GM06990 (cell line): ENCODE data around the gene HTR3C.
"Not testable (repeated sequence)": the region's sequence is repeated elsewhere in the genome, so short reads cannot be mapped to it uniquely, and the experiment has no call there.

Experiments
- DNase-seq: peaks from one replicate; pipeline ENCODE4 v3.0.0-alpha.2; 2011; ENCODE audit not compliant: insufficient read length; ENCODE audit errors: extremely low read depth
- H3K27me3 ChIP-seq: replicated peaks from 2 replicates; pipeline ENCODE4 v1.6.0; 2011; ENCODE audit warnings: low read length; ENCODE audit not compliant: control insufficient read depth, insufficient read depth
- H3K36me3 ChIP-seq: 2 replicates; pipeline ENCODE4 v1.5.1; 2011; ENCODE audit warnings: low read length; ENCODE audit not compliant: control insufficient read depth, insufficient read depth
- H3K4me3 ChIP-seq: replicated peaks from 2 replicates; pipeline ENCODE4 v1.5.1; 2011; ENCODE audit warnings: low read depth, mild to moderate bottlenecking, control low read depth, low read length
- TF ChIP-seq, protein P1 (sequence below): IDR thresholded peaks from 2 replicates; pipeline ENCODE4 v1.5.1; 2011; ENCODE audit warnings: low read length, control low read depth, mild to moderate bottlenecking, inconsistent platforms; ENCODE audit not compliant: insufficient read depth, poor library complexity, severe bottlenecking

The HTR3C gene

GRCh38 chr3:184052767-184053166 lies at the start of gene HTR3C:
TSS of gene HTR3C (plus strand) at chr3:184053047. CDS start at chr3:184053081, 34 bp downstream.
- no peaks in the 10 kb centered on the region for H3K27me3 ChIP-seq
- no peak for DNase-seq
- no peaks in the 10 kb centered on the region for H3K36me3 ChIP-seq
- no peak within 1 kb of the TSS for H3K4me3 ChIP-seq
- TF ChIP-seq, protein P1, sequence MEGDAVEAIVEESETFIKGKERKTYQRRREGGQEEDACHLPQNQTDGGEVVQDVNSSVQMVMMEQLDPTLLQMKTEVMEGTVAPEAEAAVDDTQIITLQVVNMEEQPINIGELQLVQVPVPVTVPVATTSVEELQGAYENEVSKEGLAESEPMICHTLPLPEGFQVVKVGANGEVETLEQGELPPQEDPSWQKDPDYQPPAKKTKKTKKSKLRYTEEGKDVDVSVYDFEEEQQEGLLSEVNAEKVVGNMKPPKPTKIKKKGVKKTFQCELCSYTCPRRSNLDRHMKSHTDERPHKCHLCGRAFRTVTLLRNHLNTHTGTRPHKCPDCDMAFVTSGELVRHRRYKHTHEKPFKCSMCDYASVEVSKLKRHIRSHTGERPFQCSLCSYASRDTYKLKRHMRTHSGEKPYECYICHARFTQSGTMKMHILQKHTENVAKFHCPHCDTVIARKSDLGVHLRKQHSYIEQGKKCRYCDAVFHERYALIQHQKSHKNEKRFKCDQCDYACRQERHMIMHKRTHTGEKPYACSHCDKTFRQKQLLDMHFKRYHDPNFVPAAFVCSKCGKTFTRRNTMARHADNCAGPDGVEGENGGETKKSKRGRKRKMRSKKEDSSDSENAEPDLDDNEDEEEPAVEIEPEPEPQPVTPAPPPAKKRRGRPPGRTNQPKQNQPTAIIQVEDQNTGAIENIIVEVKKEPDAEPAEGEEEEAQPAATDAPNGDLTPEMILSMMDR: no peak

- DNase-seq: no peak
- TF ChIP-seq, protein P1: no peak
- Histone ChIP-seq H3K4me3 (no peak overlapping the region), H3K27me3 (no peaks in the 10 kb centered on the region), H3K36me3 (no peaks in the 10 kb centered on the region)
Measured at GRCh38 chr3:184003187-184003967, 49.5 kb upstream of the HTR3C start.

DNA sequence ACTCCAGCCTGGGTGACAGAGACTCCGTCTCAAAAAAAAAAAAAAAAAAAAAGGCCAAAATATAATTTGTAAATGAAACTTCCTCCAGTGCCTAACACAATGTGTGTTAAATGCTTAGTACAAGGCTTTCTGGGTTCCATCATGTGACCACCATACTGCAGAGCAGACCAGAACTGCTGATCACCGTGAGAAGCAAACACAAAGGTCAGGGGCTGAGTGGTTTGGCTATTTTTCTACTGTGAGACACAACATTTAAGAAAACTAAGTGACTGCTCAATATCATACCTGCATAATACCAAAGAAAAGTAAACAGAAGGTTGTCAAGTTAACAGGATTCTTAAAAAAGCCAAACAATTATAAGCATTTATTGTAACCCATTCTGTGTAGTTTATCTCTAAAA lies 48.4 kb upstream of the HTR3C start:
- no peaks in the 10 kb centered on the region for H3K27me3 ChIP-seq
- no peaks in the 10 kb centered on the region for H3K36me3 ChIP-seq
- no peak for DNase-seq
- TF ChIP-seq, protein P1: no peak
- H3K4me3 ChIP-seq: no peak overlapping the region

GRCh38 chr3:184005941-184006507 lies 46.8 kb upstream of the HTR3C start:
- H3K36me3 ChIP-seq: no peaks in the 10 kb centered on the region
- peak; percentile 39 for DNase-seq
- TF ChIP-seq, protein P1: no peak

DNA sequence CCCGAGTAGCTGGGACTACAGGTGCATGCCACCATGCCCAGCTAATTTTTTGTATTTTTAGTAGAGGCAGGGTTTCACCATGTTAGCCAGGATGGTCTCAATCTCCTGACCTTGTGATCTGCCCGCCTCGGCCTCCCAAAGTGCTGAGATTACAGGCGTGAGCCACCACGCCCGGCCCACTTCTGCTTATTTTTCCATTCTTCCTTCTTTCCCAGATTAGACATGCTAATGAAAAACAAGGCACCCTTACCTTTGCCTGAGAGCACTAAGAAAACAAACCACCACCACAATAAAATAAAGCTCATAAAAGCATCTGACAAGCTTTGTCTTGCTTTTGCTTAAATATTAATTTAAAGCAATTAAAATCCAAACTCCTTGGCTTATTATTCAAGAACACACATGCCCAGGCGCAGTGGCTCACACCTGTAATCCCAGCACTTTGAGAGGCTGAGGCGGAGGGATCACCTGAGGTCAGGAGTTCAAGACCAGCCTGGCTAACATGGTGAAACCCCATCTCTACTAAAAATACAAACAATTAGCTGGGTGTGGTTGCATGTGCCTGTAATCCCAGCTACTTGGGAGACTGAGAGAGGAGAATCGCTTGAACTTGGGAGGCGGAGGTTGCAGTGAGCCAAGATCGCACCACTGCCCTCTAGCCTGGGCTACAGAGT lies 45.6 kb upstream of the HTR3C start:
- H3K4me3 ChIP-seq, DNase-seq, H3K27me3 ChIP-seq, H3K36me3 ChIP-seq: not testable (repeated sequence)

More at GRCh38 chr3:184005941-184006507, 46.8 kb upstream of the HTR3C start:
- H3K27me3 ChIP-seq: no peaks in the 10 kb centered on the region
- no peak overlapping the region for H3K4me3 ChIP-seq

GRCh38 chr3:184008161-184008560 lies 44.7 kb upstream of the HTR3C start:
- TF ChIP-seq, protein P1: no peak
- Histone ChIP-seq H3K4me3 (no peak overlapping the region), H3K27me3 (no peaks in the 10 kb centered on the region), H3K36me3 (no peaks in the 10 kb centered on the region)
- DNase-seq: no peak
